IPS-11a (cell line): ENCODE data around the gene ST3GAL2.
"Not testable (repeated sequence)": the region's sequence is repeated elsewhere in the genome, so short reads cannot be mapped to it uniquely, and the experiment has no call there.

Experiments
- H3K4me3 ChIP-seq: one replicate; pipeline ENCODE4 v1.5.1; 2013; ENCODE audit warnings: low read depth, low read length, control low read depth

Gene ST3GAL2

DNA sequence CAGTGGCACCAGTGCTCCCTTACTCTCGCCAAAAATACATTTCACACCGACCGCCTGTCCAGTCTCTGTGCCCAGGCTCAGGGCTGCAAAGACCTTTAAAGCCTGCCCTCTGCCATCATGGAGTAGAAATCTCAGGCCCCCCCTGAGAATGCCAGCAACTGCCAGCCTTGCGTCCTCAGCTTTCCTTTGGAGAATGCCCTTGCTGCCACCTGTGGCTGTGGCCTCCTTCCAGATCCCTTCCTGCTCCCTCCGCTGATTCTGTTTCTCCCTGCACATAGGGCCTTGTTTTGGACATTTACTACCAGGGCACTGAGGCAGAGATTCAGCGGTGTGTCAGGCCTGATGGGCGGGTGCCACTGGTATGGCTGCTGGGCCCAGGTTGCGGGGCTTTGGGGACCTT, 28.7 kb upstream of the ST3GAL2 start:
- no peak overlapping the region for H3K4me3 ChIP-seq

DNA sequence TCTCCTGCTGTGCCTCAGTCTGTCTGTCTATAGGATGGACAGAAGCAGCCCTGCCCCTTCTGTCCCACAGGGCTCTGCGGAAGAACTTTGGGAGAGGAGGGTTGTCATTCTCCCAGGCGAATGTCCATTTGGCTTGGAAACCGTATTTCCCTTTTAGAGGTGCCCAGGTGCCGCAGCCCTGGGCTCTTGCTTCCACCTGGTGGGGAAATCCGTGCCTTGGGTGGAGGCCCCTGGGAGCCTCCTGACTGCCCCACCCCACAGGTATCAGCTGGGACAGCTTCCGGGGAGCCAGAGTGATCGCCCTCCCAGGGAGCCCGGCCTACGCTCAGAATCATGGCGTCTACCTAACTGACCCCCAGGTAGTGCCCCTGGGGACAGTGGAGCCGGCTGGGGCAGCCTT, 28.2 kb upstream of the ST3GAL2 start:
- H3K4me3 ChIP-seq = no peak overlapping the region

DNA sequence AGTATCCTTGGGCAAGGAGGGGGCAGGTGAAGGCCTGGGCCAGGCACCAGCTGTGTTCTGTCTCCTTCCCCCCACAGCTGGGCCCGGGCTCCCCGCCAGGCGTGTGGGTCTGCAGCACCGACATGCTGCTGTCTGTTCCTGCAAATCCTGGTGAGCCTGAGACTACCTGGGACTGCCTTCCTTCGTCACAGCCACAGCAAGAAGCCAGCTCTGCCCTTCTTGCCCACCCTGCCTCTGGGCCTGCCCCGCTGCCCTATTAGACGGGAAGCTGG, 27.8 kb upstream of the ST3GAL2 start:
- no peak overlapping the region for H3K4me3 ChIP-seq

DNA sequence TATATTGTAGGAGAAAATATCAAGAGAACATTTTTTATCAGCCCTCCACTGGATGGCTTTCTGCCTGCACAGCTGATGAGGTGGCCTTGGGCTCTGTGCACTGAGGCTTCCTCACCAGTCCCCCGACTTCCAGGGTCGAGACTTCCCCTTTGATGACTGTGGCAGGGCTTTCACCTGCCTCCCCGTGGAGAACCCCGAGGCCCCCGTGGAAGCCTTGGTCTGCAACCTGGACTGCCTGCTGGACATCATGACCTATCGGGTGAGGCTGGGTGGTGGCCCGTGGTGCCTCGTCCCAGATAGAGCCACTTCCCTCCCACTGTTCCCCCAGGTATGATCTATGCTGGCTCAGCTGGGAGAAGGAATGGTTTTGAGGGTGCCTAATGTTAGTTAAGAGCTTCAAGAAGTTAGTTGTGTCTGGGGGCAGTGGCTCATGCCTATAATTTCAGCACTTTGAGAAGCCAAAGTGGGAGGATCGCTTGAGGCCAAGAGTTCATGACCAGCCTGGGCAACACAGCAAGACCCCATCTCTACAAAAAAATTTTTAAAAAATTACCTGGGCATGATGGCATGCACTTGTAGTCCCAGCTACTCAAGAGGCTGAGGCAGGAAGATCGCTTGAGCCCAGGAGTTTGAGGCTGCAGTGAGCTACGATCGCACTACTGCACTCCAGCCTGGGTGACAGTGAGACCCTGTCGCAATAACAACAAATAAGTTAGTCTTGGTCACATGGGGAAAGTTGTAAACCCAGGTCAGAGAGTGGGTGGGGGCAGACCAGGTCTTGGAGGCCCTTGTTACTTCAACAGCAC, 27.3 kb upstream of the ST3GAL2 start:
- no peak overlapping the region for H3K4me3 ChIP-seq

DNA sequence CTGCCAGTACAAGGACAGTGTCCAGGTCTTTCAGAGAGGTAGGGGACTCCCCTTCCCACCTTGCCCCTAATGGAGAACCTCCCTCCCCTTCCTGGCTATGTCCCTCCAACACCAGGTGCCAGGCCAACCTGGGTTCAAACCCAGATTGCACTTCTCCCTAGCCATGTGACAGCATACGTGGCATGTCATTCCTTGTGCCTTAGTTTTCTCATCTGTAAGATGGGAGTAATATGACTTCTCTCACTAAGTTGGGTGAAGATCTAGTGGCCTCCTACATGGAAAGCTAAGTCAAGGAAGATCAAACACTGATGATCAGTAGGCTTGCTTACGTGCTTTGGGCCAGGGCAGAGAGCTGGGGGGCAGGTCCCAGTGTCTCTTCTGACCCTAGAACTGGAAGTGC, 24.3 kb upstream of the ST3GAL2 start:
- H3K4me3 ChIP-seq = no peak overlapping the region

DNA sequence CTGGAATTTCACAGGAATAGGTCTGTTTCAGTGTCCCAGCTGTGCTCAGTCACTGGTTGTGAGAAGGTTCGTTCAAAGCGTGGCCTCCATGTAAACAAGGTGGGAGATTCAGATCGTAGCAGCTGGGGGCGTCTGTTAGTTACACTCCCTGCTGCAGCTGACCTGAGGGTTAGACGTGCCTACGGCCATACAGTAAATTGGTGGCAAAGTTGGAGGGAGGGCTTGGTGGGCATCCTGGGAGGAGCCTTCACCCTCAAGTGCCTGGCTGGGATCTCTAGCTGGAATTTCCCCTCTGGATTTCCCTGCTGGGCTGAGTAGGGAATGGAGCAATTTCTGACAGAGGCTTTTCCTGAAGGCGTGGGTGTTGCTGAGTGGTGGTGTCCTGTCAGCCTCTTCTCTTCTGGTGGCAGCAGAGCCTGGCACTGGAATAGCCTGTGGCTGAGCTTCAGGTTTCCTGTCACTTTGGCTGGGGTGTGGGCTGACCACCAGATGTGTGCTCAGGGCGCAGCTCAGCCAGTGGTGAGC, 21.9 kb upstream of the ST3GAL2 start:
- no peak overlapping the region for H3K4me3 ChIP-seq

DNA sequence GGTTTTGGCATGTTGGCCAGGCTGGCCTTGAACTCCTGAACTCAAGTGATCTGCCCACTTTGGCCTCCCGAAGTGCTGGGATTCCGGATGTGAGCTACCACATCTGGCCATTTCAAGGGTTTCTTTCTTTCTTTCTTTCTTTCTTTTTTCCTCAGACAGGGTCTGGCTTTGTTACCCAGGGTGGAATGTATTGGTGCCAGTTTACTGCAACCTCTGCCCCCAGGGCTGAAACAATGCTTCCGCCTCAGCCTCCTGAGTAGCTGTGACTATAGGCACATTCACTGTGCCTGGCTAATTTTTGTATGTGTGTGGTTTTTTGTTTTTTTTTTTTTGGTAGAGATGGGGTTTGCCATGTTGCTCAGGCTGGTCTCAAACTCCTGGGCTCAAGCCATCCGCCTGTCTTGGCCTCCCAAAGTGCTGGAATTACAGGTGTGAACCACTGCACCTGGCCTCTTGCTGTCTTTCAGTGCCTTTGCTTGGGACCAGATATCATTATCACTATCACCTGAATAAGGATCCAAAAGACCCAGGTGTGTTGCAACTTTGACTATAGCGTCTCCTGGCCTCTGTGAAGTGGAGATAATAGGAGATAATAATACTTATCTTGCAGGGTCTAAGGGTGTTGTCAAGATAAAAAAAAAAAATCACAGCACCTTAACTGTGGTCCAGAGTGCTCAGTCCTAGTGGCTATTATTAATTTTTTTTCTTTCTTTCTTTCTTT, 18.7 kb upstream of the ST3GAL2 start:
- no peak overlapping the region for H3K4me3 ChIP-seq

DNA sequence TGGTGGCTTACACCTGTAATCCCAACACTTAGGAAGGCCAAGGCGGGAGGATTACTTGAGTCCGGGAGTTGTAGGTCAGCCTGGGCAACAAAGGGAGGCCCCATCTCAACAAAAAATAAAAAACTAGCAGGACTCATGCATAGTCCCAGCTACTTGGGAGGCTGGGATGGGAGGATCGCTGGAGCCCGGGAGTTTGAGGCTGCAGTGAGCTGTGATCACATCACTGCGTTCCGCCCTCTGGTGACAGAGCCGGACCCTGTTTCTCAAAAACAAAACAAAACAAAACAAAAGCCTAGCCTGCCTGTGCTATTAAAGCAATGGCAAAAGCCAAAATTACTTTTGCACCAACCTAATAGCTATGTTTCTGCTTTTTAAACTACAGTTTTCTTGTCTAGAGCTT, 17.0 kb upstream of the ST3GAL2 start:
- no peak overlapping the region for H3K4me3 ChIP-seq

DNA sequence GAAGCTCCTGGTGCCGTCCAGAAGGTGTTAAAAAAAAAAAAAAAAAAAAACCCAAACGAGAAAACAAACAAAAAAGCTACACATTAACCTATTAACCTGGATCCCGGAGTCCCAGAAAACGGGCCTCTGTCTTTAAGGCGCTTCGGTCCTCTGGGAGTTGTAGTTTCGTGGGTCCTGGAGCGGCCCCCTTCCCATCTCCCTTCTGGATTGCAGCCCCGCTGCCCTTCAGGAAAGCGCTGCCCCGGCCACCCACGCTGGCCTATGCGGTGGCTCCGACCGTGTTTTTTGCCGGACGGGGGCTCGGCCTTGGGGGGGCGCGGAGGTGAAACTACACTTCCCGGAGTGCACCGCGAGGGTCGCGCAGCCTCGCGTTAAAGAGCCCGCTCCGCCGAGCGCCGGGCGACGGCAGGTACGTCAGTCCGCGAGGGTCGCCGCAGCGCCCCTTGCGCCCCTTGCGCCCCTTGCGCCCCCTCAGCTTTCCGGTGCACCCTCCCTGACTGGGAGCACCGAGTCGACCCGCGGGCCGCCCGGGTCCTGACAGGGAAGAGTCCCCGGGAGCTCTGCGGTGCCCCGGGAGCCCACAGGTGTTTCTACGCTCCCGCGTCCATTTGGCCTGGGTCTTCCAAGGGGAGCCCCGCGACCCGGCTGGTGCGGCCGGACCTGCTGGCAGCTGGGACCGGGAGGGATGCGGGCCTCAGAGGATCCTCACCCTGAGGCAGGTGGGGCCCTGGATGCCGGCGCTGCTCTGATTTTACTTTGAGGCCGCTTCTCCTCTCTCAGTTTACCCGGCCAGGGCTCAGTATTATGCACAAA, 15.5 kb upstream of the ST3GAL2 start, which contains the start of gene FCSK:
Gene FCSK, plus strand, starts transcription at position 374 of the 813 bp plus-strand sequence. CDS start 8,596 bp downstream, outside the sequence.
- peak within 1 kb of the TSS; percentile 75 for H3K4me3 ChIP-seq

DNA sequence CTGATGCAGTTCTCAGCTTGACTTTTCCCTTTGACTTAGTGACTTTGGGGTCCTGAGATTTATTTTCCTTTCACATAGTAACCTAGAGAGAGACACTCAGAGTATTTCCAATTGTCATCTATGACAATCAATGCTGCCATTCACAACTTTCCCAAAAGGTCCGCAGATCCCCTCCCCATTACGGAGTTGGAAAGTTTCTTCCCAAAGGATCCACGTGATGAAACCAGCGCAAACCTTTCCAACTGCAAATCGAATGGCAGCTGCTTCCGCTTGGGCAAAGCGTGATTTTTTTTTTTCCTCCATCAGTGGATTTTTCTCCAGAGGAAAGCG, 15.0 kb upstream of the ST3GAL2 start:
- peak overlapping the region; percentile 75 for H3K4me3 ChIP-seq

DNA sequence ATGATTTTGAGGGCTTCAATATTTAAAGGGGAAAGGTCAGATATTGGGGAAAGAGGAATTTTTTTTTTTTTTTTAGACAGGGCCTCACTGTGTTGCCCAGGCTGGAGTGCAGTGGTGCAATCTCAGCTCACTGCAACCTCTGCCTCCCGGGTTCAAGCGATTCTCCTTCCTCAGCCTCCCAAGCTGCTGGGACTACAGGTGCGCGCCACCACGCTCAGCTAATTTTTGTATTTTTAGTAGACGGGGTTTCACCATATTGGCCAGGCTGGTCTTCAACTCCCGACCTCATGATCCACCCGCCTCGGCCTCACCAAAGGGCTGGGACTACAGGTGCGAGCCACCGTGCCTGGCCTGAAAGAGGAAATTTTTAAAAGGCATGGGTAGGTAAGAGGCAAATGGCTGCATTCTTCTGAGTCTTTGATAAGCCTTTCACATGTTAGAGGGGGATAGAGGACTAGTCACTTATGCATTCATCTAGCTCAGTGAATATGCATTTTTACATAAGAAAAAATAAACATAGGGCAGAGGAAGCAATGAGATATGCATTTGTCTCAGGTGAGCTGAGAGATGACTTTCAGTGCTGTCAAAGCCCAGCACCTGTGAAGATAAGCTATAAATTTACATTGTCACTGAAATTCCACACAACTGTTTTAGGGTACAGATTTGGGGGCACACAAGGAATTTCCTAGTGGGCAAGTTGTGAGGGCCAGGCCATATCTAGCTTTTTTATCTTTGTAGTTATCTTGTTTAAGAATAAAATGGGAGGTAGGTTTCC, 14.4 kb upstream of the ST3GAL2 start:
- H3K4me3 ChIP-seq = peak overlapping the region; percentile 75

DNA sequence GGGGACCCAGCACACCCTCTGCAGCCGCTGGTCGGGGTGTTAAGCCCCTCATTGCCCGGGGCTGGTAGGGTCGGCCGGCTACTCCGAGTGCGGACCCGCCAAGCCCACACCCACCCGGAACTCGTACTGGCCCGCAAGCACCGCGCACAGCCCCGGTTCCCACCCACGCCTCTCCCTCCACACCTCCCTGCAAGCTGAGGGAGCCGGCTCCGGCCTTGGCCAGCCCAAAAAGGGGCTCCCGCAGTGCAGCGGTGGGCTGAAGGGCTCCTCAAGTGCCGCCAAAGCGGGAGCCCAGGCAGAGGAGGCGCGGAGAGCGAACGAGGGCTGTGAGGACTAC, 12.1 kb upstream of the ST3GAL2 start:
- H3K4me3 ChIP-seq = not testable (repeated sequence)

DNA sequence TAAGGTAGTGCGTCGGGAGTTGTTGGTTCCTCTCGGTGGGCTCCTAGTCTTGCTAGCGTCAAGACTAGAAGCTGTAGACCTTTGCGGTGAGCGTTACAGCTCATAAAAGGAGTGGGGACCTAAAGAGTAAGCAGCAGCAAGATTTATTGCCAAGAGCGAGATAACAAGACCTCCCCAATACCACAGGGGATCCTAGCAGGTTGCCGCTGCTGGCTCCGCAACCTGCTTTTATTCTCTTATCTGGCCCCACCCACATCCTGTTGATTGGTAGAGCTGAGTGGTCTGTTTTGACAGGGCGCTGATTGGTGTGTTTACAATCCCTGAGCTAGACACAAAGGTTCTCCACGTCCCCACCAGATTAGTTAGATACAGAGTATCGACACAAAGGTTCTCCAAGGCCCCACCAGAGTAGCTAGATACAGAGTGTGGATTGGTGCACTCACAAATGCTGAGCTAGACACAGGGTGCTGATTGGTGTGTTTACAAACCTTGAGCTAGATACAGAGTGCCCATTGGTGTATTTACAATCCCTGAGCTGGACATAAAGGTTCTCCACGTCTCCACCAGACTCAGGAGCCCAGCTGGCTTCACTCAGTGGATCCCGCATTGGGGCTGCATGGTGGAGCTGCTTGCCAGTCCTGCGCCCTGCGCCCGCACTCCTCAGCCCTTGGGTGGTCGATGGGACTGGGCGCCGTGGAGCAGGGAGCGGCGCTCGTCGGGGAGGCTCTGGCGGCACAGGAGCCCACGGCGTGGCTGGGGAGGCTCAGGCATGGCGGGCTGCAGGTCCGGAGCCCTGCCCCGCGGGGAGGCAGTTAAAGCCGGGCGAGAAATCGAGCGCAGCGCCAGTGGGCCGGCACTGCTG, 11.5 kb upstream of the ST3GAL2 start:
- not testable (repeated sequence) for H3K4me3 ChIP-seq

DNA sequence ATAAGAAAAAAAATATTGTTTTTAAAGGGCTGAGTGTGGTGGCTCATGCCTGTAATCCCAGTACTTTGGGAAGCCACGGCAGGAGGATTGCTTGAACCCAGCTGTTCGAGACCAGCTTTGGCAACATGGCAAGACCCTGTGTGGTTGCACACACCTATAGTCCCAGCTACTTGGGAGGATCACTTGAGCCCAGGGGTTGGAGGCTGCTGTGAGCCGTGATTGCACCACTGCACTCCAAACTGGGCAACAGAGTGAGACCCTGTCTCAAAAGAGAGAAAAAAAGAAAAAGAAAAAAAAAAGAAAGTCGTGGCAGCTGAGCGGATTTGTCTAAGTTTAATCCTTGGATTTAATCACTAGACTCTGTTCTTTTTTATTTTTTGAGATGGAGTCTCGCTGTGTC, 9.2 kb upstream of the ST3GAL2 start:
- no peak overlapping the region for H3K4me3 ChIP-seq

DNA sequence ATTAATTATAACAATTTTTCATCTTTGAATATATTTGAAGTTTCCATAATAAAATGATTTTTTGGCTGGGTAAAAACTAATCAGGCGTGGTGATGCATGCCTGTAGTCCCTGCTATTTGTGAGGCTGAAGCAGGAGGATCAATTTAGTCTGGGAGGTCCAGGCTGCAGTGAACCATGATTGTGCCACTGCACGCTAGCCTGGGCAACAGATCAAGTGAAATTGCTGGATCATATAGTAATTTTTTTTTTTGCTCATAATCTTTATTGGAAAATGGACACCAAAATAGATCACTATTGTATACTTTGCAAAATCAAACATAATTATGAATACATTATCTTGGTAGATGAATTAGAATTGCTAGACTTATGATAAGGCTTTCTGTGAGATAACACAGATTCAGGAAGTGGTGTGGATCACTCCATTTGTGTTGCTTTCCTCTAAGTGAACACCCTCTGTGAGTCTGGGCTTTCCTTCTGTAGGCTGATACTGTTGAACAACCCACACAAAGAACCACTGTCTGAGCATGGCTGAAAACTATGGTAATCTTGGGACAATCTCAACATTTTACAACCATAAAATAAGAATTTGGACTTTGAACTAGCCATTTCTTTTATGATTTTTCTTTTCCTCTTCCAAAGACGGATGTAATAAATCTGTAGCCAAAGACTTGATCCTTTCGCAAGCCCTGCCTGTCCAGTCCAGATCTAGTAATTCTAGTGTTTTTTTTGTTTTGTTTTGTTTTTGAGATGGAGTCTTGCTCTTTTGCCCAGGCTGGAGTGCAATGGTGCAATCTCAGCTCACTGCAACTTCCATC, 5.6 kb upstream of the ST3GAL2 start:
- no peak overlapping the region for H3K4me3 ChIP-seq

DNA sequence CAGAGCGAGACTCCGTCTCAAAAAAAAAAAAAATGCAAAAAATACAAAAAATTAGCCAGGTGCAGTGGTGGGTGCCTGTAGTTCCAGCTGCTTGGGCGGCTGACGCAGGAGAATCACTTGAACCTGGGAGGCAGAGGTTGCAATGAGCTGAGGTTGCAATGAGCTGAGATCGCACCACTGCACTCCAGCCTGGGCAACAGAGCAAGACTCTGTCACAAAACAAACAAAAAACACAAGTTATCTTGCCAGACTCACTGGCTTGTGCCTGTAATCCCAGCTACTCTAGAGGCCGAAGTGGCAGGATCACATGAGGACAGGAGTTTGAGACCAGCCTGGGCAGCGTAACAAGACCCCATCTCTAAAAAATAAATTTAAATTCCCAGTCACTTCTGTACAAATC, 3.4 kb upstream of the ST3GAL2 start:
- no peak overlapping the region for H3K4me3 ChIP-seq

DNA sequence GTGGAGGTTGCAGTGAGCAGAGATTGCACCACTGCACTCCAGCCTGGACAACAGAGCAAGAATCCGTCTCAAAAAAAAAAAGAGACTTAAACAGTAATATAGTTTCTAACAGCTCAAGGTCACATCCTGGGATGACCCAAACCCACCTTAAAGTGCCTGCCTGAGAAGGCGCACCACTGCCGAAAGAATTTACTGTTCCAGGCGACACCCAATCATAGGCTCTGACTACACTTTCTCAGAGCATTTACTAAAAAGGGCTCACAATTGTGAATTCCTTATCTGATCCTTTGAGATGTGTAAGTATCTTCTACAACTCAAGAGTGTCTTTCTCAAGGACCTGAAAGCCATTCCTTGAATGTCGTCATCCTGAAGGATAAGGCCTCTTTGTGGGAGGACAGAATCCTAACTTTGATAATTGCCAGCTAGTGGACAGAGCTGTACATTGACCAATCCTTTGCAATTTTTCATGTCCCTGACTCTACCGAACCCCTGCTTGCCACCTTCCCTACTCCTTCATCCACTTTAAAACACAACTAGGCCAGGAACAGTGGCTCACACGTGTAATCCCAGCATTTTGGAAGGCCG, 2.6 kb upstream of the ST3GAL2 start:
- H3K4me3 ChIP-seq = no peak overlapping the region

DNA sequence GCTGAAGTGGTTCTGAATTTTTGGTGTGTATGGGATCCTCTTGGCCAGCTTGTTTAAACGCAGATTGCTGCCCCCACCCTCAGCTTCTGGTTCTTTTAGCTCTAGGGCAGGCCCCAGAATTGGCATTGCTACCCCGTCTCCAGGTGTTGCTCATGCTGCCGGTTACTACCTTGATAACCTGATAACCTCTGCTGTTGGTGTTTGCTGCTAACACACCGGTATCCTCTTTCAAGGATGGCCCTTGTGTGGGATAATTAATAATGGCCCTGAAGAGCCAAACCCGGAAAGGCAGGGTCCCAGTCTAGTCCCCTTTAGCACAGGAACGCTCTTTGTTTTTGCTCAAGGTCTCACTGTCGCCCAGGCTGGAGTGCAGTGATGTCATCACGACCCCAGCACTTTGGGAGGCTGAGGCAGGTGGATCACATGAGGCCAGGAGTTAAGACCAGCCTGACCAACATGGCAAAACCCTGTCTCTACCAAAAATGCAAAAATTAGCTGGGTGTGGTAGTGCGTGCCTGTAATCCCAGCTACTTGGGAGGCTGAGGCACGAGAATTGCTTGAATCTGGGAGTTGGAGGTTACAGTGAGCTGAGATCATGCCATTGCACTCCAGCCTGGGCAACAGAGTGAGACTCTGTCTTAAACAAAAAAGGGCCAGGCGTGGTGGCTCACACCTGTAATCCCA, 1.3 kb upstream of the ST3GAL2 start:
- H3K4me3 ChIP-seq = peak overlapping the region; percentile 72
